ENCODE measurements around the gene BACE2.

BACE2 gene

GRCh38 chr21:41141031-41141457, 26.9 kb upstream of the BACE2 start:
- ChIA-PET CTCF (interaction anchor here (1.1 to 2.0 kb wide), 2 partner anchors 7 to 30 kb away, joined by 4 to 12 read pairs; no protein-coding TSS in a partner anchor), POLR2A (no interaction called here)
- Histone ChIP-seq H3K9me3 (ENCODE audit: control insufficient read depth, insufficient read depth, low read depth, low read length) (no peaks in the 10 kb centered on the region), H3K4me3 (ENCODE audit: low read depth, low read length) (no peak overlapping the region), H3K27ac (ENCODE audit: extremely low read depth, low read depth, low read length) (no peak overlapping the region), H3K36me3 (ENCODE audit: control insufficient read depth in 2 of 2, insufficient read depth in 1 of 2, low read length in 2 of 2) (no peaks in the 10 kb centered on the region), H3K4me1 (ENCODE audit: control insufficient read depth, insufficient read depth, low read length) (no peaks in the 10 kb centered on the region)
- TF ChIP-seq TCF7L2 (IDR thresholded peaks at IDR 0.05; ENCODE audit: borderline replicate concordance, low read depth, low read length) (no peak), ZNF311 (tag by site-specific recombination; IDR thresholded peaks at IDR 0.05; ENCODE audit: borderline replicate concordance) (no peak), ZNF623 (tag by site-specific recombination; IDR thresholded peaks at IDR 0.05) (no peak), ZNF391 (tag by site-specific recombination; IDR thresholded peaks at IDR 0.05; ENCODE audit: borderline replicate concordance, low read depth) (no peak), IKZF3 (tag by site-specific recombination; IDR thresholded peaks at IDR 0.05) (no peak)
- TF ChIP-seq, protein P1, sequence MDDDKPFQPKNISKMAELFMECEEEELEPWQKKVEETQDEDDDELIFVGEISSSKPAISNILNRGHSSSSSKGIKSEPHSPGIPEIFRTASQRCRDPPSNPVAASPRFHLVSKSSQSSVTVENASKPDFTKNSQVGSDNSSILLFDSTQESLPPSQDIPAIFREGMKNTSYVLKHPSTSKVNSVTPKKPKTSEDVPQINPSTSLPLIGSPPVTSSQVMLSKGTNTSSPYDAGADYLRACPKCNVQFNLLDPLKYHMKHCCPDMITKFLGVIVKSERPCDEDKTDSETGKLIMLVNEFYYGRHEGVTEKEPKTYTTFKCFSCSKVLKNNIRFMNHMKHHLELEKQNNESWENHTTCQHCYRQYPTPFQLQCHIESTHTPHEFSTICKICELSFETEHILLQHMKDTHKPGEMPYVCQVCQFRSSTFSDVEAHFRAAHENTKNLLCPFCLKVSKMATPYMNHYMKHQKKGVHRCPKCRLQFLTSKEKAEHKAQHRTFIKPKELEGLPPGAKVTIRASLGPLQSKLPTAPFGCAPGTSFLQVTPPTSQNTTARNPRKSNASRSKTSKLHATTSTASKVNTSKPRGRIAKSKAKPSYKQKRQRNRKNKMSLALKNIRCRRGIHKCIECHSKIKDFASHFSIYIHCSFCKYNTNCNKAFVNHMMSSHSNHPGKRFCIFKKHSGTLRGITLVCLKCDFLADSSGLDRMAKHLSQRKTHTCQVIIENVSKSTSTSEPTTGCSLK (tag by site-specific recombination; IDR thresholded peaks at IDR 0.05) = no peak

- POLR2A ChIA-PET = no interaction called here
- TF ChIP-seq ZNF26 (tag by site-specific recombination; IDR thresholded peaks at IDR 0.05) = no peak
- TF ChIP-seq ZSCAN23 (tag by site-specific recombination; IDR thresholded peaks at IDR 0.05) = no peak
- TF ChIP-seq ZNF548 (tag by site-specific recombination; IDR thresholded peaks at IDR 0.05) = no peak
- no peak for TF ChIP-seq WT1 (tag by site-specific recombination; IDR thresholded peaks at IDR 0.05)
- no peak for TF ChIP-seq ZNF707 (tag by site-specific recombination; IDR thresholded peaks at IDR 0.05)
- no peak for TF ChIP-seq ZNF266 (tag by site-specific recombination; IDR thresholded peaks at IDR 0.05; ENCODE audit: low read depth)
- no peak for TF ChIP-seq ZNF704 (tag by site-specific recombination; IDR thresholded peaks at IDR 0.05)
- TF ChIP-seq ZNF654 (tag by site-specific recombination; IDR thresholded peaks at IDR 0.05; ENCODE audit: low read depth) = no peak
- no peak for TF ChIP-seq ZNF623 (tag by site-specific recombination; IDR thresholded peaks at IDR 0.05)
- TF ChIP-seq IKZF3 (tag by site-specific recombination; IDR thresholded peaks at IDR 0.05) = no peak
- TF ChIP-seq ZNF335 (tag by site-specific recombination; conservative IDR thresholded peaks at IDR 0.05) = no peak
- TF ChIP-seq ZNF837 (tag by site-specific recombination; IDR thresholded peaks at IDR 0.05) = no peak
- TF ChIP-seq ZNF174 (tag by site-specific recombination; IDR thresholded peaks at IDR 0.05) = no peak
- Histone ChIP-seq H3K36me3 (ENCODE audit: control insufficient read depth in 2 of 2, insufficient read depth in 1 of 2, low read length in 2 of 2) (no peaks in the 10 kb centered on the region), H3K27ac (ENCODE audit: extremely low read depth, low read depth, low read length) (no peak overlapping the region), H3K4me1 (ENCODE audit: control insufficient read depth, insufficient read depth, low read length) (no peaks in the 10 kb centered on the region), H3K9me3 (ENCODE audit: control insufficient read depth, insufficient read depth, low read depth, low read length) (no peaks in the 10 kb centered on the region), H3K4me3 (ENCODE audit: low read depth, low read length) (no peak overlapping the region)
- CTCF ChIA-PET = interaction anchor here (2.0 kb wide), 1 partner anchor 8 kb away, joined by 12 read pairs; no protein-coding TSS in a partner anchor
These were observed 25.7 kb upstream of the BACE2 start for GRCh38 chr21:41142051-41142795.
